Naive thymus-derived CD8-positive, alpha-beta T cell (primary cell): ENCODE results near the gene PRKAA2. TPM values are rescaled to one million over a fixed set of nuclear protein-coding genes. Genes with fewer than 3 reads are reported as not detected.

Experiments used
- ATAC-seq, 2 donors: fragments of 150-1000 bp; cut with Tn5 transposase in 1 of 2; sonication (Bioruptor Pico), chemical (Tn5 transposase) in 1 of 2; 1 replicate in 1 of 2; 2 replicates in 1 of 2; pipeline ENCODE4 v1.10.0; 2021; ENCODE audit warnings: mild to moderate bottlenecking in 2 of 2, moderate library complexity in 2 of 2
- POLR2A ChIA-PET: fragments of 350-600 bp; sonication (Branson Sonifier 250); formaldehyde crosslinking; loops from one replicate; lab custom pipeline; 2021; ENCODE audit warnings: antibody characterized with exemption; lab: Charles Lee
- DNase-seq, 10 donors: peaks; one replicate each; pipeline versions ENCODE4 v3.0.0 to v3.0.0-alpha.2; 2020 to 2022
- H3K27ac Mint-ChIP-seq, 10 donors: one replicate each; pipeline ENCODE4 v1.8.0; 2020 to 2022; ENCODE audit warnings: mild to moderate bottlenecking in 10 of 10, mixed read lengths in 10 of 10, moderate library complexity in 4 of 10, inconsistent platforms in 1 of 10
- H3K27me3 Mint-ChIP-seq, 5 donors: one replicate each; pipeline ENCODE4 v1.8.0; 2021 to 2022; ENCODE audit warnings: mixed read lengths in 5 of 5
- H3K36me3 Mint-ChIP-seq, 3 donors: one replicate each; pipeline ENCODE4 v1.8.0; 2020 to 2022; ENCODE audit warnings: mixed read lengths in 3 of 3, mild to moderate bottlenecking in 2 of 3, inconsistent platforms in 1 of 3
- H3K4me1 Mint-ChIP-seq, 4 donors: one replicate each; pipeline ENCODE4 v1.8.0; 2021 to 2022; ENCODE audit warnings: mixed read lengths in 4 of 4
- H3K4me3 Mint-ChIP-seq, 10 donors: one replicate each; pipeline ENCODE4 v1.8.0; 2020 to 2022; ENCODE audit warnings: mild to moderate bottlenecking in 10 of 10, mixed read lengths in 10 of 10, moderate library complexity in 6 of 10, inconsistent platforms in 1 of 10
- H3K9me3 Mint-ChIP-seq, 9 donors: one replicate each; pipeline ENCODE4 v1.8.0; 2020 to 2022; ENCODE audit warnings: mixed read lengths in 9 of 9, mild to moderate bottlenecking in 3 of 9, inconsistent platforms in 1 of 9, moderate library complexity in 1 of 9
- polyA plus RNA-seq, 3 donors: library from polyadenylated mRNA; unstranded; fragments of 300-500 nt; fragmentation: Illumina TruSeq; gene quantifications; one replicate each; pipeline ENCODE4 v1.2.3, GENCODE V29; 2021
- total RNA-seq, 8 experiments: library from RNA in 2 of 8; stranded (reverse) in 2 of 8; gene quantifications; one replicate each; pipeline ENCODE4 v1.2.3 and lab custom pipeline; 2021 to 2026

The PRKAA2 gene
- total and polyA plus RNA-seq, 5 experiments from 2014 or later, result not detected

DNA sequence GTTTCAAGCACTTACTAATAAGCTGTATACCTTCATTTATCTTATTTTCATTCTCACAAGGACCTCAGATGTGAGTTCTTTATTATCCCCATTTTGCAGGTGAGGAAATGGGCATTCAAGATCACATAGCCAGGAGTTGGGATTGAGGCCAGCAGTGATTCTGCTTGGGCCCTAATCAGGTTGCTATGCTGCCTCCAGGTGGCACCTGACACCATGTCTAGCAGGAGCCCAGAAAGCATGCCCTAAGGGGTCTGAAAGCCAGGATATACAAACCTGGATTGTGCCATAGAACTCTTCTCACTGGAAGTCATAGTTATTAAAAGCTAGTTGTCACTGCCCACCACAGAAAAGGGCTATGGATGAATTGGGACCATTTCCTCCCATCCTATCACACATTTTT, 113.0 kb downstream of the PRKAA2 start:
- ATAC-seq, result no peak
- DNase-seq, result no peak
- H3K4me1 Mint-ChIP-seq, result no peaks in the 10 kb centered on the region
- H3K36me3 Mint-ChIP-seq, result no peaks in the 10 kb centered on the region
- POLR2A ChIA-PET, result no interaction called here
- H3K27me3 Mint-ChIP-seq, result peaks cover 8 to 21% (median 13%) of the 10 kb centered on the region in 5 donors
- no peak overlapping the region for H3K4me3 Mint-ChIP-seq
- no peaks in the 10 kb centered on the region for H3K9me3 Mint-ChIP-seq
- H3K27ac Mint-ChIP-seq, result no peak overlapping the region

DNA sequence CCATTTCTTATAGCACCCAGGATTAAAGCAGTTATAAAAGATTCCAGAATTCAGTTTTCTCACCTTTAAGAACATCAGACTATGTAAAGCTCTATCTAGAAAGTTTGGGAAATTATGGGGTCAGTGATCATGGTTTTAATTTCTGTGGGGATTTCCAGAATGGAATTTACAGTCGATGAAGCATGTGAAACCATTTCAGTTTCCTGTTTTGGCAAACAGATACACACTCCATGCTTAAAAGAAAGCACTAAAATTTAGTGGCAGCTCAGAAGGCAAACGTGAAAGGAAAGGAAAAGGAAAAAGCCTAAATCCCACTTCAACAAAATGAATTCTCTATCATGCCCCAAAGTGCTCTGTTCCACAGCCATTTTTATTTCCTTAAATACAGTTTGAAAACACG, 113.7 kb downstream of the PRKAA2 start:
- POLR2A ChIA-PET, result no interaction called here
- Mint-ChIP-seq H3K4me1 (no peaks in the 10 kb centered on the region), H3K4me3 (no peak overlapping the region), H3K27me3 (peaks cover 8 to 19% (median 13%) of the 10 kb centered on the region in 5 donors), H3K27ac (no peak overlapping the region), H3K9me3 (no peaks in the 10 kb centered on the region), H3K36me3 (no peaks in the 10 kb centered on the region)
- ATAC-seq (no peak), DNase-seq (no peak)

Other genes starting within 250 kb of the PRKAA2 start
- not detected for gene PLPP3, start 65.8 kb upstream of the PRKAA2 start, total RNA-seq
- gene PLPP3, start 65.8 kb upstream of the PRKAA2 start, polyA plus RNA-seq, result not detected
- gene FYB2, start 174.1 kb downstream of the PRKAA2 start, total RNA-seq, result not detected
- gene FYB2, start 174.1 kb downstream of the PRKAA2 start, polyA plus RNA-seq, result not detected
- not detected for gene C8A, start 209.5 kb downstream of the PRKAA2 start, total RNA-seq
- gene C8A, start 209.5 kb downstream of the PRKAA2 start, polyA plus RNA-seq, result not detected